ENCODE measurements around the gene KCNE2.

GRCh38 chr21:34342476-34342875 lies 21.3 kb upstream of the KCNE2 start:
- TF ChIP-seq CTCF (IDR thresholded peaks at IDR 0.05) (no peak), EP300 (IDR thresholded peaks at IDR 0.05; ENCODE audit: low read depth) (no peak), POLR2AphosphoS5 (IDR thresholded peaks at IDR 0.05) (no peak), POLR2A (IDR thresholded peaks at IDR 0.05) (no peak)
